Mammary epithelial cell (primary cell): Measurements from ENCODE around the gene TTLL11.

ENCODE experiments used
- EZH2 ChIP-seq: IDR thresholded peaks from 2 replicates; pipeline ENCODE4 v1.6.1; 2012; ENCODE audit warnings: low read length, inconsistent platforms, borderline replicate concordance
- TF ChIP-seq, protein P1 (sequence below), 2 donors: IDR thresholded peaks in 1 of 2; conservative IDR thresholded peaks in 1 of 2; 2 replicates each; pipeline ENCODE4 v1.5.1; 2011 to 2012; ENCODE audit warnings: inconsistent platforms in 2 of 2, low read length in 2 of 2, mild to moderate bottlenecking in 2 of 2, control low read depth in 1 of 2, low read depth in 1 of 2; ENCODE audit not compliant: insufficient read depth in 1 of 2; ENCODE audit errors: extremely low read depth in 1 of 2

DNA sequence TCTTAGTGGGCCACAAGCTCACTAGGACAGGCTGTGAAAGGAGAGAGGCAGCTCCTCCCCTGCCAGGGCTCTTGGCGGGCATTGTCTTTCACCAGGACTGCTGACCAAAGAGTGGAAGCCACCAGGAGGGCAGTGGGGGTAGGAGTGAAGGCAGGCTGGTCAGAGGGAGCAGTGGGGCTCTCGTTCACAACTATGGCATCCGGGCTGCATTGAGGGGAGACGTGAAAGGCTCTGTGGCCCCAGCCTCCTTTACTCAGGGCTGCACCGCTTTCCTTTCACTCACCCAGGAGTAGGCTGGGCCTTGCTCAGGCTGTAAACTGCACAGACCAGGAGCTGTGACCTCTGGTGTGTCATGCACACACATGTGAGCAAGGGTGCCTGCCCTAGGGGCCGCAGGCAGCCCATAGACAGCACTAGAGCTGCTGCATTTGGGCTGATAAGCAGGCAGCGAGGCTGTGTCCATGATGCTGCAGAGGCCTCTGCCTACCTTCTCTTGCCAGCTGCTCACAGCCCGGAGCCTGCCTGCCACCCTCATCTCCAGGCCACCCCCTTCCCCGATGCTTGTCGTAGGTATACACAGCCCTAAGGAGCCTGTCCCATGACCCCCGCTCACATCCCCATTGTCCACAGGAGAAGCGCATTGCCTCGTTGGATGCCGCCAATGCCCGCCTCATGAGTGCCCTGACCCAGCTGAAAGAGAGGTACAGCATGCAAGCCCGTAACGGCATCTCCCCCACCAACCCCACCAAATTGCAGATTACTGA, 311.2 kb downstream of the TTLL11 start:
- TF ChIP-seq, protein P1, sequence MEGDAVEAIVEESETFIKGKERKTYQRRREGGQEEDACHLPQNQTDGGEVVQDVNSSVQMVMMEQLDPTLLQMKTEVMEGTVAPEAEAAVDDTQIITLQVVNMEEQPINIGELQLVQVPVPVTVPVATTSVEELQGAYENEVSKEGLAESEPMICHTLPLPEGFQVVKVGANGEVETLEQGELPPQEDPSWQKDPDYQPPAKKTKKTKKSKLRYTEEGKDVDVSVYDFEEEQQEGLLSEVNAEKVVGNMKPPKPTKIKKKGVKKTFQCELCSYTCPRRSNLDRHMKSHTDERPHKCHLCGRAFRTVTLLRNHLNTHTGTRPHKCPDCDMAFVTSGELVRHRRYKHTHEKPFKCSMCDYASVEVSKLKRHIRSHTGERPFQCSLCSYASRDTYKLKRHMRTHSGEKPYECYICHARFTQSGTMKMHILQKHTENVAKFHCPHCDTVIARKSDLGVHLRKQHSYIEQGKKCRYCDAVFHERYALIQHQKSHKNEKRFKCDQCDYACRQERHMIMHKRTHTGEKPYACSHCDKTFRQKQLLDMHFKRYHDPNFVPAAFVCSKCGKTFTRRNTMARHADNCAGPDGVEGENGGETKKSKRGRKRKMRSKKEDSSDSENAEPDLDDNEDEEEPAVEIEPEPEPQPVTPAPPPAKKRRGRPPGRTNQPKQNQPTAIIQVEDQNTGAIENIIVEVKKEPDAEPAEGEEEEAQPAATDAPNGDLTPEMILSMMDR (conservative IDR thresholded peaks at IDR 0.05 in 1 of 2, IDR thresholded peaks at IDR 0.05 in 1 of 2; ENCODE audit: extremely low read depth in 1 of 2, insufficient read depth in 1 of 2, low read depth in 1 of 2, low read length in 2 of 2): no peak
- TF ChIP-seq EZH2: no peak
